ENCODE data around the gene PLTP. TPM values are rescaled to one million over a fixed set of nuclear protein-coding genes. Genes with fewer than 3 reads are reported as not detected.

Gene PLTP
- total RNA-seq, 4 donors from 2014 or later: 215 to 1,101 (median 301) TPM

DNA sequence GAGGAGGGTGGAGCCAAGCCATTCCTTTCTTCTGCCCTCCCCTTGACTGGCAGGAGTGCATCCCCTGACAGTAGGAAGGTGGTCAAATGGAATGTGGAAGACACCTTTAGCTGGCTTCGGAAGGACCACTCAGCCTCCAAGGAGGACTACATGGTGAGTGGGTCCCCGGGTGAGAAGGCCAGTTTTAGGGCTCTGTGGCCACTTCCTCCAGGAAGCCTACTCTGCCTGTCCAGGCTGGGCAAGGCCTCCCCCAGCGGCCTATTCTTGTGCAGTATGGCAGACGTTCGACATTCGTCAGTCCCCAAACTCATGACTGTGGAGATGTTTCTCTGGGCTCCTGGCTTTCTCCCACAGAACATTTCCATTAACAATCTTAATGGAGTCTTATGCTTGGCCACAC is 31.7 kb upstream of the PLTP start:
- DNase-seq (ENCODE audit: low spot score) (no peak), ATAC-seq (ENCODE audit: low FRiP score) (no peak)
- TF ChIP-seq, protein P1, sequence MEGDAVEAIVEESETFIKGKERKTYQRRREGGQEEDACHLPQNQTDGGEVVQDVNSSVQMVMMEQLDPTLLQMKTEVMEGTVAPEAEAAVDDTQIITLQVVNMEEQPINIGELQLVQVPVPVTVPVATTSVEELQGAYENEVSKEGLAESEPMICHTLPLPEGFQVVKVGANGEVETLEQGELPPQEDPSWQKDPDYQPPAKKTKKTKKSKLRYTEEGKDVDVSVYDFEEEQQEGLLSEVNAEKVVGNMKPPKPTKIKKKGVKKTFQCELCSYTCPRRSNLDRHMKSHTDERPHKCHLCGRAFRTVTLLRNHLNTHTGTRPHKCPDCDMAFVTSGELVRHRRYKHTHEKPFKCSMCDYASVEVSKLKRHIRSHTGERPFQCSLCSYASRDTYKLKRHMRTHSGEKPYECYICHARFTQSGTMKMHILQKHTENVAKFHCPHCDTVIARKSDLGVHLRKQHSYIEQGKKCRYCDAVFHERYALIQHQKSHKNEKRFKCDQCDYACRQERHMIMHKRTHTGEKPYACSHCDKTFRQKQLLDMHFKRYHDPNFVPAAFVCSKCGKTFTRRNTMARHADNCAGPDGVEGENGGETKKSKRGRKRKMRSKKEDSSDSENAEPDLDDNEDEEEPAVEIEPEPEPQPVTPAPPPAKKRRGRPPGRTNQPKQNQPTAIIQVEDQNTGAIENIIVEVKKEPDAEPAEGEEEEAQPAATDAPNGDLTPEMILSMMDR (IDR thresholded peaks at IDR 0.05): no peak

DNA sequence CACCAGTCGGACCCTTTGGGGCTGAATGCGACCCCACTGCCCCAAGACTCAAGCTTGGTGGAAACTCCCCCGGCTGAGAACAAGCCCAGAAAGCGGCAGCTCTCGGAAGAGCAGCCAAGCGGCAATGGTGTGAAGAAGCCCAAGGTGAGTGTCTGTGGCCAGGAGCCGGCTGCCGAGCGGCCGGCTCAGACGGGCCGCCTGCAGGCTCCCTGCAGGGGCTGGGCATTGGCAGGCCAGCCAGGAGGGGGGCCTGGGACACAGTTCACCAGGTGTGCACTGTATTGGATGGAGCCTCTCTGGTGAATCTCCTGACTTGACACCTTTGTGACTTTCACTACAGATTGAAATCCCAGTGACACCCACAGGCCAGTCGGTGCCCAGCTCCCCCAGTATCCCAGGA is 28.5 kb upstream of the PLTP start:
- no peak for DNase-seq (ENCODE audit: low spot score)
- TF ChIP-seq, protein P1 (IDR thresholded peaks at IDR 0.05): no peak
- ATAC-seq (ENCODE audit: low FRiP score): no peak

DNA sequence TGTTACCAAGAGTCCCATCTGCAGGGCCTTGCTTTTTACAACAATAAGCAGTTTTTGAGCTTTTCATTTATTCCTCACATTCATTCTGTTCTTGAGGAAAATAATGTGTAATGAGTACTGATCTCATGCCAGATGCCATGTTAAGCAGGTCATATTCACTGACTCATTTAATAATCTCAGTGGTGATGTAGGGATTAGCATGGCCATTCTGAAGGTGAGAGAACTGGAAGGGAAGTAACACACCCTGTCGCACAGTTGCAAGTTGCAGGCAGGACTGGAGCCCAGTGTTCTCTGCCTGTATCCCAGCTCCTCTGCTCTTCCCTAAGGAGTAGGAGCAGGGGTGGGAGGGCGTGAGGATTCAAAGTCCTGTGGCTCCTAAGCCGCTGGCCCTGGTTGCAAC is 28.1 kb upstream of the PLTP start:
- DNase-seq (ENCODE audit: low spot score) (no peak), ATAC-seq (ENCODE audit: low FRiP score) (no peak)
- TF ChIP-seq, protein P1 (IDR thresholded peaks at IDR 0.05): no peak

GRCh38 chr20:45938727-45939438 is 26.9 kb upstream of the PLTP start:
- ATAC-seq (ENCODE audit: low FRiP score): no peak
- TF ChIP-seq, protein P1 (IDR thresholded peaks at IDR 0.05): no peak
- DNase-seq (ENCODE audit: low spot score): no peak

DNA sequence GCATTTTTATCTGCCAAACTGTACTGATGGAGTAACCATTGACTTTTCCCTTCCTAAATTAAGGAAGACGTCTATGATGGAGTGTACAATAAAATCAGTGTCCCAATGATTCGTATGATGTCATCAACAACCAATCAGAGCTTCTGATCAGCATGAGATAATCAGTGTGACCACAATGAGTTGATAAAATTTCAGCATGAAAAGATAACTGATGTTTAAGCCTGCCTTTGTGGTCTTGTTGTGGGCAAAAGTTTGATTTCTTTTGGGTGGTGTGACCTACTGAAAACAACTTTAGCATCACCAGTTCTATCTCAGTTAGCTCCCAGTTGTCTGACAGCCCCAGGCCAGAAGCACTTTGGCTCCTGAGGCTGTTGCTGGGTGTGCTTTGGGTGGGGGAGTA is 25.8 kb upstream of the PLTP start:
- DNase-seq (ENCODE audit: low spot score) (no peak), ATAC-seq (ENCODE audit: low FRiP score) (no peak)
- TF ChIP-seq, protein P1 (IDR thresholded peaks at IDR 0.05): no peak

- ATAC-seq (ENCODE audit: low FRiP score): peak; percentile 7
- no peak for DNase-seq (ENCODE audit: low spot score)
- TF ChIP-seq, protein P1 (IDR thresholded peaks at IDR 0.05): no peak
Observed at GRCh38 chr20:45935416-45936046, 23.6 kb upstream of the PLTP start.
